ENCODE data around the gene DCDC2B.
A peak's percentile ranks its signal among the peaks of the same experiment; 100 is the strongest.

DCDC2B gene

DNA sequence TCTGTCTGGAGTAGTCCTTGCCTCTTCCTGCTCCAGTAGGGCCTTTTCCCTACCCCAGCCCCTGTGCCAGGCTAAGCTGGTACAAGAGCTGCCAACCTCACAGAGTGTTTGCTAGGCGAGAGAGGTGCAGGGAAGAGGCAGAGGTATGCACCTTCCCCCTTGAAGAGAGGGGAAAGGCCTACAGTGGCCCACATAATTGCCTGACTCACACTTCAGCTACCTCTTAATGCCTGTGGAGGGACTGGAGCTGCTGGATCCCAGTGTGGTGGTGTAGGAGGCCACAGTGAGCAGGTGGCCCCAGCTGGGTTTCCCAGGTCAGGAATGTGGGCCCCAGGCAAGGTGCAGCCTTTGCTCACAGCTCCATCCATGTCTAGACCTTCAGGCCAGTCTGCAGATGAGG is 11.8 kb upstream of the DCDC2B start:
- DNase-seq: no peak

DNA sequence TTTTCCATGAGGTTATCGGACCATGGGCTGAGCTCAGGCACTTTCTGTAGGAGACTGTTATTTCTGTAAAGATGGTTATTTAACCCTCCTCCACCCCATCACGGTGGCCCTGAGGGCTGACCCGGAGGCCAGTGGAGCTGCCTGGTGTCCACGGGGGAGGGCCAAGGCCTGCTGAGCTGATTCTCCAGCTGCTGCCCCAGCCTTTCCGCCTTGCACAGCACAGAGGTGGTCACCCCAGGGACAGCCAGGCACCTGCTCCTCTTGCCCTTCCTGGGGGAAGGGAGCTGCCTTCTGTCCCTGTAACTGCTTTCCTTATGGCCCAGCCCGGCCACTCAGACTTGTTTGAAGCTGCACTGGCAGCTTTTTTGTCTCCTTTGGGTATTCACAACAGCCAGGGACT is 11.1 kb upstream of the DCDC2B start:
- DNase-seq: no peak

DNA sequence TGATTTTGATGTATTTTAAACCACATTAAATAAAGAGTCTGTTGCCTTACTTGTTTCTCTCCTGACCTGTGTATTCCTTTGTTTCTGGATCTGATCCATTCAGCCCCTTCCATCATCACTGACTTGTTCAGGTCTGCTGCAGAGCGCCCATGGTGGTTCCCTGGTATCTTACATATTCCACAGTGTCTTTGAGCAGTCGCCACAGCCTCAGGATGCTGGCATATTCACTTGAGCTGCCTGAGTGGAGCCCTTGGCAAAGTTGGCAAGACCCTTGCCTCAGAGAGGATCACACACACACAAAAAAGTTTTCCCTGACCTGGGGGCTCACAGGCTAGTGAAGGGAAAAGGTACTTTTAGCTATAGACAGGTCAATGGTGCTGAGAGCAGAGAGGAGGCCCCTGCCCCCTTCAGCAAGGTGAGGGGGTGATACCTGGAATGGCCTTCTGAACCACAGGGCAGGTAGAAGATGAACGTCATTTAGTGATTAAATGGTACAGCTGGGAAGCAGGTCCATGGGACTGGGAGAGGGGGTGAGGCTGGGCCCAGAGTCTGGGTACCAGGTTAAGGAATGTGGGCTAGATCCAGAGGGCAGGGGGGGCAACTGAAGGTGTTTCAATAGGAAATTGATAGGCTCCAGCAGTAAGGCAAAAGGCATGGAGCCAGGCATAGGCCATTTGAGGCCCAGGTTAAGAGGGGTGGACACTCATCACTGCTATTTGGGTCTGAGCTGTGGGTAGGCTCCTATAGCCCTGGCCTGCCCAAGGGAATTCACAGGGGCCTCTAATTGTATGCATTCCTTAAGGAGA is 10.4 kb upstream of the DCDC2B start:
- DNase-seq: no peak

DNA sequence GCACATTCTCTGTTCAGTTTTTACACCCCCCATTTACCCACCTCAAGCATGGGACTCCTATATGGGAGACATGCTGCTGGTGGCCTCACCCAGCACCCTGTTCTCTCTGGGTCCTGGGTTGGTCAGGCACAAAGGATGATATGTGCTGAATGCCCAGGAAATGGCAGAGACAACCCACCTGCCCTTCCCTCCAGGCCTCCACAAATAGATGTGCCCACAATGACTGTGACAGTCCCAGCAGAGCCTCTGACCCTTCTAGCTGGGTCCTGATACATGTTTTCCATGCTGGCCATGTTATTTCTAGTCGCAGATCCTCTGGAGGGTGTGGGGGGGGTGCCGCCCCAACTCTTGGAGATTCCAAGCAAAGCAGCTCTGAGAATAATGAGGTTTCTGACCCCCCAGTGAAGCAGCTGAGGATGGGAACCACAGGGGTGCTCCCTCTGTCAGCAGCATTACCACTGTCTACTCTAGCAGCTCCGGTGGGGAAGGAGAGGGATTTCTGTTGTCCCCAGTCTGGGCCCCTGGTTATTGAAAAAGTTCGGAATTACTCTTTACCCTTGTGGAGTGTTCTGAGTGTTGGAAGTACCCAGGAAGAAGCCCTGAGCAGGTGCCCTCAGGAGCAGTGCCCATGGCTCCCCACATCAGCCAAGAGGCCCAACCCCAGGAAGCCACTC is 9.7 kb upstream of the DCDC2B start:
- DNase-seq: no peak

DNA sequence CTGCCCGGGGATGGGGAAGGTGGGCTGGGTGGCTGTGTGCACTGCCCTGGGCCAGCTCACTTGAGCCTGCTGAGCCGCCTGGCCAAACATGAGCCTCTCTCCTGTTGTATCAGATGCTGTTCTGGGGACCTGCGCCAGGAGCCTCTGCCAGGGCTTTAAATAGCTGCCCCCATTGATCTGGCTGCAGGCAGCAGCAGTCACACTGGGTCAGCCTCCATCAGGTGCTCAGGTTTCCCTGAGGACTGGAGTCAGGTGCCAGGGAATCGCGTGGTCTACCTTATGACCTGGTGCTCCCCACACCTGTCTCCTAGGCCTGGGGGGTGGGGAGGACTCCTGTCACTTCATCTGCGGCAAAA is 9.2 kb upstream of the DCDC2B start:
- no peak for DNase-seq

DNA sequence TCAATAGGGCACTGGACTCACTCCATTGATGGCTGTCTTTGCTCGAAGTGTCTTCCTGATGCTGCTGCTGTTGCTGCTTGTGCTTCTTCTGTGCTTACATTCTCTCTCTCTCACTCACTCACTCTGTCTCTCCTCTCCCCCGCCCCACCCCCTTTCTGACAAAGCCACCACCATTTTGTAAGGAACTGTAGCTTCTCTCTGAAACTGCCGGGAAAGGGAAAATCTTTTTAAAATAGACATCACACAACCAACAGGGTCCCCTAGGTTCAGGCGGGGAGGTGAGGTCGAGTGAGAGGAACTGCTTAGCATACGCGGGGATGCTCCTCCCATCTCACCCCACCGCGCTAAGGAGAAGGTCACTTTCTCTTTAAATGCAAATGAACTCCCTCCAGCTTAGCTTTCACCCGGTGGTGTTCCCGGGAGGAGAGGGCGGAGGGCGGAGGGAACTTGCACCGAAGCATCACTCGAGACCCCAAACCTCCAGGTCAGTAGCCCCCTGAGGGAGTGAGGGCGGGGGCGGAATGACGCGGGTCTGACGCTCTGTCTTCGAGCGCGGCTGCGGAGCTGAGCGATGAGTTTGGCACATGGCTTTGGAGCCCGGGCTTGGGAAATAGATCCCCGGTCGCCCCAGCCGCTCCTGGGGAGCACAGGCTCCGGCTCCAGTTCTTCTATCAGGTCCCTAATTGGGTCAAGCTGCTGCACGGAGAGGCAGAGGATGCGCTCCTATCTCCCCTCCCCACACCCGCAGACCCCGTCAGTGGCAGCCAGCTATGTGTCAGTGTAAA is 8.5 kb upstream of the DCDC2B start, which contains the start of gene CCDC28B:
Gene CCDC28B, plus strand, starts transcription at position 370 of the 785 bp plus-strand sequence. CDS start 1,341 bp downstream, outside the sequence.
- peak; percentile 66 for DNase-seq

DNA sequence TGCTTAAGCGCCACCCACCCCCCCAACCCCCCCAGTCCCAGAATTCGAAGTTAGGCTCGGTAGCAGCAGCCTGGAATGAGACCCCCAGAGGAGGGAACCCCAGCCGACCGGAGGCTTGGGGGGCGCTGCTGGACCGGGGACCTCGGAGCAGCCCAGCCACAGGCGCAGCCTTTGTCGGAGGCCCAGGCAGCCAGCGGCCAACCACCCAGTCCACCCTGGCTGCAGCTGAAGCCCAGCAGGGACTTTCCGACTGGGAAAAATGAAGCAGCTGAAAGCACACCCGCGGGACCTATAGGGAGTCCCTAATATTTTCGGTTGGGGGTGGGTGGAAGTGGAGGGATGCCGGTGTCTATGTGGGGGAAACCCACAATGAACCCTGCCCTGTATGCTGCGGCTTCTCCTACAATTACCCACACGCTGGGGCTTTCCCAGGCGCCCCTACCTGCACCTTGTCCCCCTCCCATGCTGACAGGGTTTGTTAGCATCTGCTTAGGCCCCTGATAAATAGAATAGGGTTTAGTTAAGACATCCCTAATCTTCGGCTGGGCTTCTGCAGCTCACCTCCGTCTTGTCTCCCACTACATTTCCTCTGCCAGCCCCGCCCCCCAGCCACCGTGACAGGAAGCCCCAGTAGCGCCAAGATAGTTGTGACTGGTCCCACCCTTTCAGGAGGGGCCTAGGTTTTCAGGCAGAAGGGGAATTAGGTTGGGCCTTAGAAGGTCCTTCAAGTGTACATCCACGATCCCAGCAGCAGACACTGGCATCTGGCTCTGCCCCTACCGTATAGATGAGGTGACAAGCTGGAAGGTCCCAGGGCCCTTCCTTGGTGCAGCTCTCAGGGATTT is 7.7 kb upstream of the DCDC2B start:
- DNase-seq: peak; percentile 74

DNA sequence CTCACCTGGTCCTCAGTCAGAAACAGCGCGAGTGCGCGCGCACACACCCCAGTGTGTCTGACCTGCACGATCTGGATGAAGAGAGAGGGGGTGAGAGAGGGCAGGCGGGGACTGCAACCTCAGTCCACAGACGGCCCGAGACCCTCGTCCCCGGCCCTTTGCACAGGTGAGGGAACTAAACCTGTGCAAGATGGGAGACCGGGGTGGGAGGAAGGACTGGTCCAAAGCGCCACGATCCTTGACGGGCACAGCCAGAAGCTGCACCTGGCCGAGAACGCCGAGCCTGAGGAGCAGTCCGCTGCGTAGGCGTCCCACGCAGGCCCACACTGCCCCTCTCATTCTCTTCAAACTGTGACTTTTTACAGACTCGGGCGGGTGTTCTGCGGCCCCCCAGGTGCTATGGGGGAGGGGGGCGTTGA is 3.9 kb upstream of the DCDC2B start:
- no peak for DNase-seq

DNA sequence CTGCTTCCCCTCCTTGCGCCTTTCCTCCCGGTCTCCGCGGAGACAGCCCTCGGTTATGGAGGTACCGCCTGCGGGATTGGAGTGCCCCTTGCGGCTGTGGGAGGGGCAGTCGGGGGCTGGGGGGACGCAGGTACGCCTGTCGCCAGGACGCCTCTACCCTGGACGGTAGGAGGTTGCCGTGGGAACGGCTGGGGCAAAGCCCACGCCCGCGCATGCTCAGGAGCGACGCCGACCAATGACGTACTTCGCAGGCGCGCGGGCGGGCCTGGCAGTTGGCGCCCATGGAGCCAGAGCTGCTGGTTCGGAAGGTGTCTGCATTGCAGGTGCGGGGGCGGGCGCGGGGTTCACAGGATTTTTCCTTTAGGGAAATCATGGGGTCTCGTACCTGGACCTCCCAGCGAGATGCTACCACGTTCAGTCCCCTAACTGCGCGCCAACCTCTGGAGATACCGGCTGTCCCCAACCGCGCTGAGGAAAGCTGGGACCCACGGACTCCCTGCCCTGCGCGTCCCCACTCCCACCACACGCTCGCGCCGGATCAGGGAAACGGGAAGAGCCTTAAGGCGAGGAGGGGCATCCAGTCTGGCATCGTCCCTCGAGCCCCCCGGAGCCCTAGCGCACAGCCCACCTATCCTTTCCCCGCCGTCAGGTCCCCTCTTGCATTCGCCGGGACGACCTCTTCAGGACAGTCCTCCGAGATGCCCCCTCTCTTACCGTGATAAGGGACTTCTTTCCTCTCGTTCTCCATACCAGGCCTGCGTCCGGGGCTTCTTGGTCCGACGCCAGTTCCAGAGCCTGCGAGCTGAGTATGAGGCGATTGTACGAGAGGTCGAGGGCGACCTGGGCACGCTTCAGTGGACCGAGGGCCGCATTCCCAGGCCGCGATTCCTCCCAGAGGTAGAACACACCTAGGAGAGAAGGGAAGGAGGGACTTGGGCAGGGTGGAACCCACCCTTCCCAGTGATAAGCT is 3.2 kb upstream of the DCDC2B start, which contains the start of gene IQCC:
Gene IQCC, plus strand, starts transcription at position 271 of the 970 bp plus-strand sequence. Its CDS starts 11 bp downstream, at position 282.
- DNase-seq: peak; percentile 85

DNA sequence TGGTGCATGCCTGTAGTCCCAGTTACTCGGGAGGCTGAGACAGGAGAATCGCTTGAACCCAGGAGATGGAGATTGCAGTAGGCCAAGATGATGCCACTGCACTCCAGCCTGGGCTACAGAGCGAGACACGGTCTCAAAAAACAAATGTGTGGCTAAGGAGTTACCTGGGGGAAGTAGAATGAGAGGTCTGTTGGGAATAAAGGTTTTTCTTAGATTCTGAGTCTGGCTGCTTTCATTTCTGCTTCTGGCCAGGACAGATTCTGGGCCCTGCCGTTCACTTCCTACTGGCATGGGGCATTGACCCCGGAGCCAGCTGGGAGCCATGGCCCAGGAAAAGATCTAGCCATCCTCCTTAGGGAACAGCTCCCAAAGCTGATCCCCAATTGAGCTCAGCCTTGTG is 420 bp upstream of the DCDC2B start:
- no peak for DNase-seq

DNA sequence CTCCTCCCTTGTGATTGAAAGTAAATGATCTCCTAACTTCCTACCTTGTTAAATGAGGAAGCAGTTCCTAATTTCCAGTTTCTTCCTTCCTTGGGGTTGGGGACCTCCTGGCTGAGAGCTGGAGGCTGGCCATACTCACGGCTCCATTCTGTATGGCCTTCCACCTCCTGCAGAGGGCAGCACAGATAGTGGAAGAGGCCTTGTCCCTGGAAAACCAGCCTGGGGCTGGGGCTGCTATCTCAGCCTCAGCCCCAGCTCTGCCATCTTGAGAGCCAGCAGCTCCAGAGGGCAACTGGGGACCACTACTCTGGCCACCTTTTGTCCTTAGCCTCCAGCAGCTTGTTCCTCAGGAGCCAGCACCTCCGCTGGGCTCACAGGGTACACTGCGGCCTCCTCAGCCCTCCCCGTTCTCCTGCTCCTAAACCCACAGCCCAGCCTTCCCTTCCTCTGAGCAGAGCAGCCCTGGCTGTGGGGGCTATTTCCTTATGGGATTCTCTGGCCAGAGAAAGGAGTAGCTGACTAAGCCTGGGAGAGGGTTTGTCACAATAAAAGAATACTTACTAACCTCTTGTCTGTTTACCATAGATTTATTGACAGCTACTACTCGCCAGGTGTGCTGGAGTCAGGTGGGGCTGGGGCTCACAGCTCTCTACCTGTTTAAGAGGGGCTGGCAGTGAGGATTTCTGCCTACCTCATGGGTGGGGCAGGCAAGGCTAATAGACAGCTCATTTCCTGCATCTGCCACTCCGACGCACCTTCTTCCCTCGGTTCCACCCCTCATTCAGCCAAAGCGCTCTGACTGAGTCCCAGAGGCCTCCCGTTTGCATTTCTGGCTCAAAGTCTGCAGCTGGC is 7.0 kb downstream of the DCDC2B start:
- DNase-seq: peak; percentile 67

DNA sequence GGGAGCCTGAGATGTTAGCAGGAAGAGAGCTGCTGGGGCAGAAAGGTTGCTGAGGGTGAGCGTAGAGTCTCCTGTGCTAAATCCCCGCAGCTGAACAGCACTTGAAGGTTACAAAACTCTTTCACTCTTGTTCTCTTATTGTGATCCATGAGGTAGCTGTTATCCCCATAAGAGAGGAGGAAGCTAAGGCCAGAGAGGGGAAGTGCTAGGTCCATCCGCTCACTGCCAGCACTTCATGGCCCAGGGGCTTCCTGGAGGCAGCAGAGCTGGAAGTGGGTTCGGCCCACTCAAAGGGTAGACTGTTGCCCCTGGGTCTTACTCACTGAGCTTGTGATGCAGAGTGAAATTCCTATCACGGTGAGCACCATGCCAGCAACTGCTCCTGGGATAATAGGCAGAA is 7.7 kb downstream of the DCDC2B start:
- DNase-seq: no peak

DNA sequence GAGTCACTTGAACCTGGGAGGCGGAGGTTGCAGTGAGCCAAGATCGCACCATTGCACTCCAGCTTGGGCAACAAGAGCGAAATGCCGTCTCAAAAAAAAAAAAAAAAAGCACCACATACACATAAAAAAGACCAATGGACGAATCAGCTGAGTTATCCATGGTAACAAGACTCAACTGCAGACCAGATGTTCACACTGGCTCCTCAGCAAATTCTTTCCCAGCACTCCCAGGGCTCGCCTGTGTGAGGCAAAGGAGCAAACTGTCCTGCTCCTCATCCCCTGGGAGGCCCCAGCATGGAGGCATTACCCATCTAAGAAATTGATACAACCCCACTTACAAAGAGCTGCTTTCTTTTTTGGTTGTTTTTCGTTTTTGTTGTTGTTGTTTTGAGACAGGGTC is 10.1 kb downstream of the DCDC2B start:
- DNase-seq: no peak

DNA sequence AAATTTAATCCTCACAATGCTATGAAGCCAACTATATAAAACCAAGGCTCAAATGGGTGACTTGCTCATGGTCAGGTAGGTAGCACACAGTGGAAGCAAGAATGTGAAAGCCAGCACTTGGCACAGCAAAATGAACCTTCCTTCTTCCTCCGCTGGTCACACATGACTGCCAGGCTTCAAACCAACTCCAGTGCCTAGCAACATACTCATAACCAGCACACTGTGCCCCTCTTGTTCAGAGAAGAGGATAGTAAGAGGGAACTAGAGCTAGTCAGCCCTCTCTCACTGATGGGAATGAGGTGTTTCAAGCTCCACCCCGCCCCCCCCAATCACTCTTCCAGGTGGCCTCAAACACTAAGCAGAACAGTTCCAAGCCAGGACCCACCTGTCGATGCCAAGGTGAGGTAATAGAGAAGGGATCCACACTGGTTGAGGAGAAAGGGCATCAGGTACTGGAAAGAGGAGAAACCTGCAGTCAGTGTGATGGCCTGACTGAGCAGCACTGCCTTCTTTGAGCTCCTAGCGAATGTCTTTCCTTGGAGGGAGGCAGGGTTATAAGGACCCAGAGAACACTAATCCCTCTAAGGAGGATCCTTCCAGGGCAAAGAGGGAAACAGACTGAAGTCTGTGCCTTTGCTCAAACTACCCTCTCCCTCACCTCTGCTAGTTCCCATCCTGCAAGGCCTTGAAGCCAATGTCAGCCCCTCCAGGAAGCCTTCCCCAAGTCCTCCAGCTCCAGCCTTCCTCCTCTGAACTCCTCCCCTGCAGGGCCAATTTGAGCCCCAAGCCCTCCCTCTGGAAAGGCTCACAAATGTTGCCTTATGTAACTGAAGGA is 12.1 kb downstream of the DCDC2B start:
- no peak for DNase-seq

DNA sequence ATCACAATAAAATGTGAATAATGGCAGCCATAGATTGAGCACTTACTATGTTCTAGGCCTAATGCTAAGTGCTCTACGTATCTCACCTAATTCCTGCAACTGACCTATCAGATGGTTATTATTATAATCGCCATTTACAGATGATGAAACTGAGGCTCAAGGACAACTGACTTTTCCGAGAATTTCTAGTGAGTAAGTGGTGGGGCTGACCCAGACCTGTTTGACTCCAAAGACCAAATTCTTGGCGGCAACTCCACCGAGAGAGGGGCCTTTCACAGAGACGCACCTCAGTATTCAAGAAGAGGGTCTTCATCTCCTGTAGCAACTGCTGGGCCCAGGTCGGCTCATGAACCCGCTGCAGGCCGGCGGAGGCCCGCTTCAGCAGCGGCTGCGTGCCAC is 12.7 kb downstream of the DCDC2B start:
- no peak for DNase-seq

DNA sequence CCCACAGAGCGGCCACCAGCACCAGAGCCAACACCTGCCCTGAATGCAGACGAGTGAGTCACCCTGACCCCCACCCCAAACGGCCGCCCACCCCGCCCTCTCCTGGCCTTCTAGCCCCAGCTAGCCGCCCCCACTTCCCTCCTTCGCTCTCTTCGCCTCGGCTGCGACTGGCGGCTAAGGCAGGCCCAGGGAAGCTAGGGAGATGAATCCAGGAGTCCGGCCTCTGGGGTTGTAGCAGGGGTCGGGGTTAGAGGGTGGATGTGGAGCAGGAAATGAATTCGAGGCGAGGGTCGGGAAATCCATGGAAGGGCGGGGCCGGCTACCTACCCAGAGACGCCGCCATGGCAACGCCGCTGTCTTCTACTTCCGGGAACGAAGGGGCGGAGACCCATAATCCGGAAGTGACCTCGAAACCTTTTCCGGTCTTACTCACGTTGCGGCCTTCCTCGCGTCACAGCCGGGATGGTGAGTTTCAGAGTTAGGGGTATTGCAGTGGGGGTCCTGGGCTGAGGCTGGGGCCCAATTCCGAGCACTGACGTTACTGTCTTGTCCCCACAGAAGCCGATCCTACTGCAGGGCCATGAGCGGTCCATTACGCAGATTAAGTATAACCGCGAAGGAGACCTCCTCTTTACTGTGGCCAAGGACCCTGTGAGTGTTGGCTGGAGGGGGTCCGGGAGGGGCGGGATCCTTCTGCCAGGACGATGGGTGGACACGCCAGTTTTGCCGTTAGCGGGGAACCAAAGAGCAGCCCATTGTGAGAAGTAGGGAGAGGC is 13.3 kb downstream of the DCDC2B start, which contains the start of the genes EIF3I and TMEM234:
Gene EIF3I, plus strand, starts transcription at position 428 of the 776 bp plus-strand sequence. Its CDS starts 35 bp downstream, at position 463.
Gene TMEM234, minus strand, starts transcription at position 374 of the 776 bp plus-strand sequence. Its CDS starts 31 bp downstream, at position 343.
- DNase-seq: peak; percentile 89

DNA sequence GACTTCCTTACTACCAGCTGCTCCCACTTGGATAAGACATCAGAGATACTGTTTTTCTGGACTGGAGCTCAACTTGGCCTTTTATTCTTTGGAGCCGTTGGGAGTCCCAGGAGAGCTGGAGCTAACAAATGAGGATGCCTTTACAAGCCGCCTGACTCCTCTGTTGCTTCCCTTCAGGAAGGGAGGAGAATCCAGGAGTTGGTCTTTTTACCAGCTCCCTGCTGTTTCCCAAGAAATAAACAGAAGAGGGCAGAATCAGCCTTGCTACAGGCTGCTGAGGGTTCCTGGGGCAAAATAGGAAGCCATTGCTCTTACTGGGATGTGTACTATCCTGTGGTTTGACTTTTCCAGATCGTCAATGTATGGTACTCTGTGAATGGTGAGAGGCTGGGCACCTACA is 14.8 kb downstream of the DCDC2B start:
- DNase-seq: no peak

DNA sequence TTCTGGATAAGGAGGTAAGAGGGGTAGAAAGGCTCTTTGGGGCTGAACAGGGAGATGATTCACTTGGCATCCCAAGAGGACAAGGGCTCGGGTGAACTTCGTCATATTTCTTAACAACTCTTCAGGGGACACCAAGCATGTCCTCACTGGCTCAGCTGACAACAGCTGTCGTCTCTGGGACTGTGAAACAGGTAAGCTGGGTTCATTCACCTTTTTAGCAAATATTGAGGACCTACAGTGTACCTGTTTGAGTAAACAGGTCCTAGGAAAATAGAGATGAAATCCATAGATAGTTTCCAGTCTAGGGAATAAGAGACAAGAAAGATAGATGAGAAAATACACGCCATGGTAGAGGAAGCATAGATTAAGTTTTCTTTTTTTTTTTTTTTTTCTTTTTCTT is 15.4 kb downstream of the DCDC2B start:
- DNase-seq: no peak

All from activated T-cell treated with anti-CD3 and anti-CD28 coated beads, Interleukin-2, amount 50 U/mL, for 1 hour (primary cell).